ENCODE data around the gene WDR64.
"Not testable (repeated sequence)": the region's sequence is repeated elsewhere in the genome, so short reads cannot be mapped to it uniquely, and the experiment has no call there.

WDR64 gene

DNA sequence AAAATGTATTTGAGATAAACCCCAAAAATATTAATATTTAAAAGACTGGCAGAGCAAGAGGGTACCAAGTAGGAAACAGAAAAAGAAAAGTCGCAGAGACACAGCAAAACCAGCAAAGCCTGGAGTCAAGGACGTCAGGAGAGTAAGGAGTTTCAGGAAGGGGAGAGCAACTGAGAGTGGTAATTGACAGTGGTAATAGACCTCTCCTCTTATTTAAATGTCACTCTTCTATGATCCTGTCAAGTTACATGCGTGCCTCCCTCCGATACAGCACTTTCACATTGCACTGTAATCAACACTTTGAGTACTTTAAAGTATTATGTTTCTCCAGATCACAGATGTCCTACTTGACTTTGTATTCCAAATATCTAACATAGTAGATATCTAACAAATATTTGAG is 113.3 kb downstream of the WDR64 start:
- in situ Hi-C loops (cut with MboI; ENCODE audit: low pct_unique_long_range_greater_than_20kb, low sequenced_read_pairs): no loop called here
- DNase-seq: no peak

DNA sequence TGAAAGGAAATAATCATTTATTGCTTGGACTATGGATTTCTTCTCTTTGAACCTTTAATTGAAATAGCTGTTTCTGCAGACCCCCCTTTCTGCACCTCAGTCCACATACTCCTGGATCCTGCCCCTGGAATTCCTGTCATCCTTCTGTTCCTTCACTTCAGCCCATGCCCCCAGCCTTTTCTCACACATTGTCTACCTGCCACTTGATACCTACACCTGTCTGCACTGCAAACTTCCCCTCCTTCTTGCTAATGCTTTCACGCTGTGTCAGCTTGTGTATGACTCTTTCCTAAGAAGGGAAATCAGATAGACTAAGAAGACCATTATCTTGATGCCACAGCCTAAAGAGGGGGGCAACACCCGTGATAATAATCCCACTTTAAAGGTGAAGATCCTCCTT is 115.7 kb downstream of the WDR64 start:
- DNase-seq: no peak
- in situ Hi-C loops (cut with MboI; ENCODE audit: low pct_unique_long_range_greater_than_20kb, low sequenced_read_pairs): no loop called here

DNA sequence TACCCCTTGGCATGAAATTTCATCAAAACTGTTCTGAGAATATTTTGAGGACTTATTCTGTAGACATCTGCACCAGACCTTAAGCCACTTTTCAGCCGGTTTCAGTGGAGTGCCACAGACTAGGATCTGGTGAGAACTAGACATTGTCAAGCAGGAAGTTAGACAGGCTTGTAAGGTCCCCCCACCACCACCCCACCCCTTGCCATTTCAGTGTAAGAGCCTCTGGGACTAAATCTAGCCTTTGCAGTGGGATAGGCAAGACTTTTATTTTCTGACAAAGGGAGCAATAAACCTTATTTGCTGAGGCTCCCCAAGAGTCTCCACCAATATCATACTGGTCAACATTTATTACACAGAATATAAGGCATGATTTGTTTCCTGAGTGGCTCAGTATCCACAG is 118.0 kb downstream of the WDR64 start:
- in situ Hi-C loops (cut with MboI; ENCODE audit: low pct_unique_long_range_greater_than_20kb, low sequenced_read_pairs): no loop called here
- DNase-seq: no peak

DNA sequence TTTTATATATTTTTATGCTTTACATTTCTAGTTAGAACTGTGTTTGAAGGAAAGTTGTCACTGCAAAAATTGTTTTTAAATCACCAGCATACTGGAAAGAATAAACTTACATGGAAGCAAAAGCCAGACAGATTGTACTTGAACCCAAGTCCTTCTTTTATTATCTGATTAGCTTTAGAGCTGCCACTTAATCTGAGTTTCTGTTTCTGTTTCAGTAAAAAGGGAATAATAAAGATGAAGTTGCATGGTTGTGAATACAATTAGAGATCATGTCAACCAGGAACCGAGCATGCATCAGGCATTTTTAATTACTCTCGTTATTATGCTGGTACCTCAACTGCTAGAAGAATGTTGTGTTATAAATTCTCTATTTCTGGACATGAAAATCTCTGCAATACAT is 119.0 kb downstream of the WDR64 start:
- in situ Hi-C loops (cut with MboI; ENCODE audit: low pct_unique_long_range_greater_than_20kb, low sequenced_read_pairs): no loop called here
- DNase-seq: no peak

DNA sequence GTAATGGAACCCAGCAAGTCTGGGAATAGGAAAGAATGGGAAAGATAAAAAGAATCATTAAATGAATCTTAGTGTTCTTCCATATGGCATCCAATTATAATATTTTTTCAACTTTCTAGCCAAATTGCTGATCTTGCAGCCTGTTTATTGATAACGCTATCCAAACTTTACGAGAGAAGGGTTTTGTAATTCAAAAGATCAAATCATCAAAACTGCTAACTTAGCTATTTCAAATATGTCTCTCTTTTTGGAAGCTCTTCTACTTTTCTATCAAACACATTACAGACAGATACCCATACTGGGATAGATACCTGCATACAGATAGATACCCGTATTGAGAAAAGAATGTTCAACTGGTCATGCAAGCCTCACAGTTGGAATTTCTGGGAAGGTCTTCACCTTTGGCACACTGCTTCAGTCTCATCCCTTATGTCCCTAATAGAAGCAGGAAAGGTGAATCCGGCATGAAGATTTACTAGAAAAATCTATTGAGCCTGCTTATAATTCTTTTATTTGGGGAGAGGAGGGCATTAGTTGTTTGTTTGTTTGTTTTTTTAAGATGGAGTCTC is 120.9 kb downstream of the WDR64 start:
- in situ Hi-C loops (cut with MboI; ENCODE audit: low pct_unique_long_range_greater_than_20kb, low sequenced_read_pairs): no loop called here
- DNase-seq: no peak

DNA sequence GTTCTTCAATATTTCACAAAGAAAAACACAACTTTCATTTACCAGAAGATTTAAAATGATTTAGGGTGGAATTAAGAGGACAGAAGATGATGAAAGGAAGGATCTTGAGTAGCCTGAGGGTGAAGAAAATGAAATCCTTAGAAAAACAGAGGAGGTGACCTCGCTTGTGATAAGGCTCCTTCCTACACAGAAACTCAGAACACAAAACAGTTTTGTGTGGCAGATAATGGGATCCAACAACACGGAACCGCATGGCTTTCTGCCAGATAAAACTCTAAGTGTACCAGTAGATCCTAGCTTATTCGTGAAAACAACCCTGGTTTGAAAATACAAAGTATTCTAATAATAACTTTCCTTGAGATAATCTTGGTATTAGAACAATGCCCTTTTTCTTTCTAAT is 121.9 kb downstream of the WDR64 start:
- DNase-seq: no peak
- in situ Hi-C loops (cut with MboI; ENCODE audit: low pct_unique_long_range_greater_than_20kb, low sequenced_read_pairs): no loop called here

DNA sequence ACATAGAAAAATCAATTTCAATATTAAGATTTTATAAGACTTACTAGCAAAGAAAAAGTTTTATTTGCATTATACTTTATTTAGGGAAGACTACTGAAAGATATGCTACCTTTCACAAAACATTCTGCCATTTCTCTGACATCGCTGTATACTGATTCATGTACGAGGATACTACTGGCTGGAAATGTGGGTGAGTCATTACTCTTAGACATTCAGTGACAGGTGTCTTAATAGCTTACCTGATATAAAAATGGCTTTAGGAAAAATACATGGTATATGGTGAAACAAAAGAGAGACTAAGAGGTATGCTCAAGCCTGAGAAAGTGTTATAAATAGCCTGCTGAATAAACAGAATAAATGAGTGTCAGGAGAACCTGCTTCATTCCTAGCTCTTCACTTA is 122.9 kb downstream of the WDR64 start:
- in situ Hi-C loops (cut with MboI; ENCODE audit: low pct_unique_long_range_greater_than_20kb, low sequenced_read_pairs): no loop called here
- DNase-seq: no peak

DNA sequence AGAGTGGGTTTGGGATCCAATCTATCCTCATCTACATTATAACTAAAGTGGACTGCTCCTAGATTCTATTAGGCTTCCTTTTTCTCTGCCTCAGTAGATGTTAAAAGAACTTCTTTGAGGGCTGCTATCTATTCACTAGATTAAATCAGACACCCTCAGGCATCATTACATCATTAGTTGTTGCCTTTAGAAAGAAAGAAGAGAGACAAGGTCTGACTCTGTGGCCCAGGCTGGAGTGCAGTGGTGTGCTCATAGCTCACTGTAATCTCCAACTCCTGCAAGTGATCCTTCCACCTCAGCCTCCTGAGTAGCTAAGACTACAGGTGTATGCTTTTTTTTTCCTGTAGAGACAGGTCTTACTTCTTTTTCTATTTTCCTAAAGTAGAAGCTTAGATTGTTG is 124.8 kb downstream of the WDR64 start:
- DNase-seq: no peak
- in situ Hi-C loops (cut with MboI; ENCODE audit: low pct_unique_long_range_greater_than_20kb, low sequenced_read_pairs): no loop called here

DNA sequence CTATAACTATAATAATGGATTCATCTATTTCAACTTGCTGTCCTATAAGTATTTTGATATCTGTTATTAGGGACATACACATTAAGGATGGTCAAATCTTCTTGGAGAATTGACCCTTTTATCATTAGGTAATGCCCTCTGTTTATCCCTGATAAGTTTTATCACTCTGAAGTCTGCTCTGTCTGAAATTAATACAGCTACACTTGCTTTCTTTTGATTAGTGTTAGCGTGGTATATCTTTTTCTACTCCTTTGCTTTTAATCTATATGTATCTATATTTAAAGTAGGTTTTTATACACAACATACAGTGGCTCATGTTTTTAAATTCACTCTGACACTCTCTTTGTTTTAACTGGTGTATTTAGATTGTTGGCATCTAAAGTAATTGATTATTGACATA is 126.0 kb downstream of the WDR64 start:
- no peak for DNase-seq
- in situ Hi-C loops (cut with MboI; ENCODE audit: low pct_unique_long_range_greater_than_20kb, low sequenced_read_pairs): no loop called here

DNA sequence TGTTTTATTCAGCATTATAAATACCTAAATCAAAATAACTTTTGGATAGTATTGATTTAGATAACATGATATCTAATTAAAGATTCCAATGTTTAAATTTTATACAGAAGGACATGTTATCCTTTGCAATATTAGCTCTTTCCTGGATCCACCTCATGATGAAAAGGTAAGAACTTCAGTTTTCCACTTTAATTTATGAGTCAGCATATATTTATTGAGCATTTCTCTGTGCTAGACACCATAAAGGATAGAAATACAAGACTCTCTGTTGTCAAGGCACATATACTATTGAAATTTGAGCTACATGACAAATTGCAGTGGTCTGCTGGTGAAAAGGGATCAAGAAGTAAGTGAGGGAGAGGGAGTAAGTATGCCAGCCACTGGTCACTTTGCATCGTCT is 127.8 kb downstream of the WDR64 start:
- in situ Hi-C loops (cut with MboI; ENCODE audit: low pct_unique_long_range_greater_than_20kb, low sequenced_read_pairs): no loop called here
- DNase-seq: no peak

DNA sequence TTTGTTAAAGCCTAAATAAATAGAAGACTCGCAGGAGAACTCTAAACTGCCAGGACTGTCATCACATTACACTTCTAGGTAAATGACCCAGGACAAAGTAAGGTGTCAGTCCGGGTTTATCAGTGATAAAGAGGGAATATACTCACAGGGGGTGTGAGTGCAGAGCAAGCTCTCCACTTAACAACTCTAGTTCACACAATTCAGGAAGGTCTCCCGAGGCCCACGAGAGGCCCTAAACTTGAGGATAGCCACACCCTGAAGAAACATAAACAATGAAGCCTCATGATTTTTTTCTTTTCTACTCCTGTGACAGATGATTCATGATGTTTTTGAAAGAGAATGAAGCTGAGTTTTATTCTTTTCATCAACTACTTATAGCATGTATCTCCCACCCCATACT is 130.3 kb downstream of the WDR64 start:
- in situ Hi-C loops (cut with MboI; ENCODE audit: low pct_unique_long_range_greater_than_20kb, low sequenced_read_pairs): no loop called here
- no peak for DNase-seq

DNA sequence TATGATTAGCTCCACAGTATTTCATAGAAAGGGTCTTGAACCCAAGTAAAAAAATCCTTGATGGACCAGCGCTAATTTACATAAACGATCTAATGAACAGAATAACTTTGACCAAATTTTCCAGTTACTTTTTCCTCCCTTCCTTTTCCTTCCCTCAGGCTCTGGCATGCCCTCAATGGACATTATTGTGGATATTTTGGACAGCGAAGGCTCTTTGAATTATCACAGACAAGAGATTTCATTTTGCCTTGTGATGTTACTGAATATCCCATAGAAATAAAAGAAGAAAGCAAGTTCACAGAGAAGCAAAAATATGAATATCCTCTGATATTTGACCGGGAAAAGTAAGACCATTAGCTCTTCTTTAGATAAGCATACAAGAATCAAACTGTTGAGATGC is 135.6 kb downstream of the WDR64 start:
- in situ Hi-C loops (cut with MboI; ENCODE audit: low pct_unique_long_range_greater_than_20kb, low sequenced_read_pairs): no loop called here
- DNase-seq: no peak

DNA sequence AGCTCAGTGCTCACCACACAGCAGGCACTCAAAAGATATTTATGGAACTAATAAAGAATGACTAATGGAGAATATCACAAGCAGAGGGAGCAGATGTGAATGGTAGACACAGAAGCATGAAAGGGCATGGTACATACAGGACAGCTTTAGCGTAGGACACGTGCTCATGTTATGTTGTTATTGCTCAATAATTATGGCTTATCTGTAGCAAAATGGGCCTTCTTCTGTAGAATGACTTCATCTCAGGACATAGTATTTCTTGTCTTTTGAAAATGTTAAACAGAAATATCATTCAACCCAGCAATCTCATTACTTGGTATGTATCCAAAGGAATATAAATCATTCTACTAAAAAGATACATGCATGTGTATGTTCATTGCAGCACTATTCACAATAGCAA is 137.0 kb downstream of the WDR64 start:
- in situ Hi-C loops (cut with MboI; ENCODE audit: low pct_unique_long_range_greater_than_20kb, low sequenced_read_pairs): no loop called here
- DNase-seq: no peak

DNA sequence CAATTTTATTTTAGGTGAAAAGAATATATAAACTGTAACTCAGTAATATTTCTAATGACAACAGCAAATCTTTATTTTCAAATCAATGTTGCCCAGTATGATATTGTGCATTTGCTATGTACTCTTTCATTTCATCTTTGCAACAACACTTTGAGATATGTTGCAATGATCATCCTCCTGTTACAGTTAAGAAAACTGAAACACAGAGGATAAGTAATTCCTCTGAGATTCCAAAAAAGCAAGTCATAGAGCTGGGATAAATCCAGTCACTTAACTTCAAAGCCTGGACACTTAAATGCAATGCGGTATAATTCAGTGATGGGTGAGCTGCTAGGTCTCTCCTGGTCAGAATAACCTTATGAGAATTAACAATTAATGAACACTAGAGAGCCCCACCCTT is 147.3 kb downstream of the WDR64 start:
- in situ Hi-C loops (cut with MboI; ENCODE audit: low pct_unique_long_range_greater_than_20kb, low sequenced_read_pairs): no loop called here
- DNase-seq: no peak

DNA sequence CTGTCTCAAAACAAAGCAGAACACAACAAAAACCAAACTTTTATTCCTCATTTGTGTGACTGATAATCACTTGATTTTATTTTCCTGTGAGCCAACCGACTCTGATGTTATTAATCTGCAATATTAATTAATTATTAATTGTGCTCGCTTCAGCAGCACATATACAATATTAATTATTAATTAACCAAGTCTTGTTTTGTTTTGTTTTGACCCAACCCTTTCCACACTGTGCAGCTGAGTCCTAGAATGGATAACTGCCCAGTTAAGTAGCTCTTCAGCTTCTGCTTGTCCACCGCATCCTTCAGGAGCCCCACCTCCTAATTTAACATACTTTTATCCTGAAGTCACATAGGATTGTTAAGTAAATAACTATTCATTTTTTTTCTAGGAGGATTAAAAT is 148.6 kb downstream of the WDR64 start:
- DNase-seq: no peak
- in situ Hi-C loops (cut with MboI; ENCODE audit: low pct_unique_long_range_greater_than_20kb, low sequenced_read_pairs): no loop called here

DNA sequence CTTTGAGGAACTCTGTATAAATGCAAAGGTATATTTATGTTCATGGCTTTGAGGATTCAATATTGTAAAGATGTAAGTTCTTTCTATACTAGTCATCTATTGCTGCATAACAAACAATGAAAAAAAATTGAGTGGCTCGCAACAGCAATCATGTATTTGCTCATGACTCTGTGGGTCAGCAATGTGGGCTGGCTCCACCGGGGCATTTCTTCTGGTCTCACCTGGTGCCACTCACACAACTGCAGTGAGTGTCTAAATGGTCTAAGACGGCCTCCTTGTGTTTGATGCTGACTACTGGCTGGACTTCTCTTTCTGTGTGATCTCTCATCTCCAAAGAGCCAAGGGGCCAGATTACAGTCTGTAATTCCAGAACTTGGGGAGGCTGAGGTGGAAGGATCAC is 150.8 kb downstream of the WDR64 start:
- DNase-seq: no peak
- in situ Hi-C loops (cut with MboI; ENCODE audit: low pct_unique_long_range_greater_than_20kb, low sequenced_read_pairs): no loop called here

DNA sequence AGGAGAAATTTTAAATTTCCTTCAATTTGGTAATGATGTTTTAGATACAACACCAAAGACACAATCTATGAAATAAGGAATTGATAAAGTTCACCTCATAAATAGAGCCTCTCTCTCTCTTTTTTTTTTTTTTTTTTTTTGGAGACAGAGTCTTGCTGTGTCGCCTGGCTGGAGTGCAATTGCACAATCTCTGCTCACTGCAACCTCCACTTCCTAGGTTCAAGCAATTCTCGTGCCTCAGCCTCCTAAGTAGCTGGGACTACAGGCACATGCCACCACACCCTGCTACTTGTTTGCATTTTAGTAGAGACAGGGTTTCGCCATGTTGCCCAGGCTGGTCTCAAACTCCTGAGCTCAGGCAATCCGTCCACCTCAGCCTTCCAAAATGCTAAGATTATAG is 152.6 kb downstream of the WDR64 start:
- in situ Hi-C loops (cut with MboI; ENCODE audit: low pct_unique_long_range_greater_than_20kb, low sequenced_read_pairs); DNase-seq: not testable (repeated sequence)

DNA sequence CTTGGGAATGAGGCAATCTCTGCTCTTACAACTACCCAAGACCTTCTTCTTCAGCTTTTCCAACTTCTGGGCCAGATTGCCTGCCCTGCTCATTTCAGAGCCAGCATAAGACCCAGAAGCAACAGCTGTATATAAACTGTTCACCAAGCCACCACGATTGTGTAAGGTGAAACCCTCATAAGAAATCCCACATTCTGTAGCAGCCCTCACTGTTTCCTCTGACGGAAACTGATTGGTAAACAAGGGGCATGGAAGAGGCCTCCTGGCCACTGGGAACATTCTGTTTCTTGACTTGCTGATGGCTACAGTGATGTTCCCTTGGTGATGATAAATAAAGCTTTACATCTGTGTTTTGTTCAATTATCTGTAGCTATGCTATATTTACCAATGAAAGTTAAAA is 156.2 kb downstream of the WDR64 start:
- DNase-seq: no peak
- in situ Hi-C loops (cut with MboI; ENCODE audit: low pct_unique_long_range_greater_than_20kb, low sequenced_read_pairs): no loop called here

DNA sequence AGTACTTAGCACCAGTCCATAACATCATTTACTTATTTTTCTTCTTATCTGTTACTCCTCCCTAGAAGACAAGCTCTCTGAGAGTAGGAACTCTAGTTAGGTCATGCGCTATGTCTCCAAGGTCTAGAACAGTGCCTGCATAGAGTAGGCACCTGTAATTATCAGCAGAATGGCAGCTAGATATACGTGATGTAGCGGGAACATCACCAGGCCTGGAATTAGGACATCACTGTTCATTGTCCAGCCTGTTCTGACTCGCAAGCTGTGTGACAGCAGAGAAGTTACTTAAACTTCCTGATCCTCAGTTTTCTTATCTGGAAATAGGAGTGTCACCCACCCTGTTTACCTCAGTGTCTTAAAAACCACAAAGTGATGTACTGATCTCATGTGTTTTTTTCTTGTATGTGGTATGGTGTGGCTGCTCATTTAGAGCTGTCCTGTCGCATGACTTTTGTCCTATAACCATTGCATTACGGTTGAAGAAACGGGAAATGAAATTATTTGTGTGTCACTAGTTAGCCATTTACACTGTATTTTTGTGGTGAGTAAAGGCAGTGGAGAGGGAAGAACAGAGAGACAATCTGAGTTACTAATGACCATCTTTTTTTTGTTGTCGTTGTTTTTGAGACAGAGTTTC is 158.8 kb downstream of the WDR64 start:
- no peak for DNase-seq
- in situ Hi-C loops (cut with MboI; ENCODE audit: low pct_unique_long_range_greater_than_20kb, low sequenced_read_pairs): no loop called here

DNA sequence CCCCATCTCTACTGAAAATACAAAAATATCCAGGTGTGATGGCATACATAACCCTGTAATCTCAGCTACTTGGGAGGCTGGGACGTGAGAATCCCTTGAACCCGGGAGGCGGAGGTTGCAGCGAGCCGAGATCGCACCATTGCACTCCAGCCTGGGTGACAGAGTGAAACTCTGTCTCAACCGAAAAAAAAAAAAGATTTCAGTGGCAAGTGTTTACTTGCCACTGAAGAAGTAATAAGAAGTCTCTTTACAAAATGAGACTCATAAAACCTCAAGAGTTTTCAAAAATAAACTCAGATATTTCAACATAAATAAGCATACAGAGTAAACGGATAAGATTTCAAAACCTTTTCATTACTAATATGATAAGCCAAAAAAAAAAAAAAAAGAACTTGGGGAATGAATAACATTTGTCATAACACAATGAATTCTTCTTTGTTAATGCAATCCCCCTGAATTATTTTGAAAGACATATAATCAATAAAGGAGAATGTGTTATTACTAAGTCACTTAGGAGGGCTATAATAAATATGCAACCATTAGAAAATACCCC is 161.8 kb downstream of the WDR64 start:
- in situ Hi-C loops (cut with MboI; ENCODE audit: low pct_unique_long_range_greater_than_20kb, low sequenced_read_pairs): no loop called here
- DNase-seq: no peak

DNA sequence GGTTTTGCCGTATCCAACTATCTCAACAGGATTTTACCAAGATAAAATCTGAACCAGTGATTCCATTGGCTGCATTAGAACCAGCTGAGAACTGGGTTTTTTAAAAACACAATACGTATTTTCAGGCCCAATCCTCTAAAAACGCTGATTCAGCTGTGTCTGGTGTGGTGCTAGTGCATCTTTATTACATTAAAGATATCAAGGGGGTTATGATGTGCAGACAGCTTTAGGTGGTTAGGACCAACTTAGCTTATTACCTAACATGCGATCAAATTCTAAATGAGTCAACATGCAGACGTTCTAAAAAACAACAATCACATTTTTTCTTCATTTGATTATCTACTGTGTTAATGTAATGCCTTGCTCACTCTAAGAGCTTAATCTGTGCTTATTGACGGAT is 163.9 kb downstream of the WDR64 start:
- in situ Hi-C loops (cut with MboI; ENCODE audit: low pct_unique_long_range_greater_than_20kb, low sequenced_read_pairs): no loop called here
- no peak for DNase-seq
